ENCODE data around the gene NRIP3.

DNA sequence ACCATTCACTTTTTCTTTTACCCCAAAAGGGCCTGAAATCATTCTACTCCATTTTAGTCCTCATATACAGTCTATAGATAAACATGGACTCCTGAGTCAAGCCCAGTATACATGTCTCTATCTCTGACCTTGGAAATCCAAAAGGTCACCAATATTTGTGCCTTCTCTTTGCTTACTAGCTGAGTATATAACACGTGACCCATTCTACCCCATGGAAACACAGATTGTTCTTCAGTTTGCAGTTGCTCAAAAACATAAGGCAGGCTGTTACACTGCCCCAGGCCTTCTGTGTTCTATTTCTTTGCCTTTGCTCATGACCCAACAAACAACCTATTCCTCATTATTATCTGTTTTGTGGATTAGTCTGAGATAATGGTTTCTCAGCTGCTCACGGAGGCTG lies 5.8 kb downstream of the NRIP3 start:
- TF ChIP-seq YY1 (IDR thresholded peaks at IDR 0.05; ENCODE audit: insufficient read depth, insufficient read length) (no peak), ZNF274 (IDR thresholded peaks at IDR 0.05; ENCODE audit: low read depth, low read length) (no peak), SUZ12 (IDR thresholded peaks at IDR 0.05; ENCODE audit: extremely low read depth, insufficient read depth, insufficient read length) (no peak)

Data from NT2/D1 (cell line).